Thyroid gland (tissue), 4 donors: ENCODE results near the gene RPS21. TPM values are rescaled to one million over a fixed set of nuclear protein-coding genes. Genes with fewer than 3 reads are reported as not detected.

ENCODE experiments used
- DNase-seq, 2 donors: peaks; one replicate each; pipeline ENCODE4 v3.0.0-alpha.2; 2019
- H3K27ac ChIP-seq, 3 donors: fragments of 200-600 bp; sonication (generic); 1 replicate in 2 of 3; 2 replicates in 1 of 3; pipeline ENCODE4 v1.5.1; 2016 to 2019; ENCODE audit warnings: mild to moderate bottlenecking in 1 of 3, moderate library complexity in 1 of 3
- H3K27me3 ChIP-seq: fragments of 200-600 bp; sonication (generic); one replicate; pipeline ENCODE4 v1.5.1; 2019
- H3K36me3 ChIP-seq, 2 donors: fragments of 200-600 bp; sonication (generic); one replicate each; pipeline ENCODE4 v1.5.1; 2016 to 2019
- H3K4me1 ChIP-seq, 2 donors: fragments of 200-600 bp; sonication (generic); one replicate each; pipeline ENCODE4 v1.5.1; 2017 to 2019
- H3K4me3 ChIP-seq, 3 donors: fragments of 200-600 bp; sonication (generic); replicated peaks in 1 of 3; 1 replicate in 2 of 3; 2 replicates in 1 of 3; pipeline ENCODE4 v1.5.1; 2016; ENCODE audit warnings: mild to moderate bottlenecking in 1 of 3
- H3K9me3 ChIP-seq: fragments of 200-600 bp; sonication (generic); one replicate; pipeline ENCODE4 v1.5.1; 2017
- CTCF ChIP-seq, 6 experiments: fragments of 200-600 bp in 3 of 6; fragments of 450-650 bp in 3 of 6; sonication (generic) in 3 of 6; IDR thresholded peaks; one replicate each; pipeline ENCODE4 v1.5.1; 2016 to 2019; ENCODE audit warnings: antibody characterized with exemption in 6 of 6, mild to moderate bottlenecking in 2 of 6, inconsistent platforms in 1 of 6, moderate library complexity in 1 of 6
- POLR2A ChIP-seq, 2 donors: fragments of 450-650 bp; IDR thresholded peaks; one replicate each; pipeline ENCODE4 v1.6.1; 2017; ENCODE audit warnings: antibody characterized with exemption in 2 of 2, mild to moderate bottlenecking in 2 of 2, moderate library complexity in 1 of 2
- WGBS, 2 donors: methylation state at CpG; one replicate each; pipeline ENCODE4 v1.1.5; 2017; 5-methylcytosine and 5-hydroxymethylcytosine counted together
- intact Hi-C: fragments of 100-400 bp; cut with DNase I; formaldehyde crosslinking; loops from one replicate; pipeline ENCODE4 v1.15.1; 2023
- total RNA-seq, 4 donors: library from RNA; depleted of rRNA; stranded (reverse); fragments of >200 nt; gene quantifications; one replicate each; pipeline ENCODE4 v1.2.3, GENCODE V29; 2016

Gene RPS21
- total RNA-seq, 4 donors from 2014 or later: 1,818 to 3,649 (median 2,349) TPM

- Histone ChIP-seq H3K9me3 (no peaks in the 10 kb centered on the region), H3K4me3 (no peak overlapping the region), H3K4me1 (peaks cover 25 to 34% of the 10 kb centered on the region in 2 donors), H3K27ac (no peak overlapping the region), H3K36me3 (no peaks in the 10 kb centered on the region), H3K27me3 (no peaks in the 10 kb centered on the region)
- intact Hi-C loops: no loop called here
- 92 to 93% methylated on average over 6 to 9 of the region's 24 CpGs for WGBS, 2 donors
- no peak for DNase-seq
- TF ChIP-seq CTCF (IDR thresholded peaks at IDR 0.05) (no peak), POLR2A (IDR thresholded peaks at IDR 0.05) (no peak)
Measured at GRCh38 chr20:62411479-62412193, 24.7 kb downstream of the RPS21 start.

DNA sequence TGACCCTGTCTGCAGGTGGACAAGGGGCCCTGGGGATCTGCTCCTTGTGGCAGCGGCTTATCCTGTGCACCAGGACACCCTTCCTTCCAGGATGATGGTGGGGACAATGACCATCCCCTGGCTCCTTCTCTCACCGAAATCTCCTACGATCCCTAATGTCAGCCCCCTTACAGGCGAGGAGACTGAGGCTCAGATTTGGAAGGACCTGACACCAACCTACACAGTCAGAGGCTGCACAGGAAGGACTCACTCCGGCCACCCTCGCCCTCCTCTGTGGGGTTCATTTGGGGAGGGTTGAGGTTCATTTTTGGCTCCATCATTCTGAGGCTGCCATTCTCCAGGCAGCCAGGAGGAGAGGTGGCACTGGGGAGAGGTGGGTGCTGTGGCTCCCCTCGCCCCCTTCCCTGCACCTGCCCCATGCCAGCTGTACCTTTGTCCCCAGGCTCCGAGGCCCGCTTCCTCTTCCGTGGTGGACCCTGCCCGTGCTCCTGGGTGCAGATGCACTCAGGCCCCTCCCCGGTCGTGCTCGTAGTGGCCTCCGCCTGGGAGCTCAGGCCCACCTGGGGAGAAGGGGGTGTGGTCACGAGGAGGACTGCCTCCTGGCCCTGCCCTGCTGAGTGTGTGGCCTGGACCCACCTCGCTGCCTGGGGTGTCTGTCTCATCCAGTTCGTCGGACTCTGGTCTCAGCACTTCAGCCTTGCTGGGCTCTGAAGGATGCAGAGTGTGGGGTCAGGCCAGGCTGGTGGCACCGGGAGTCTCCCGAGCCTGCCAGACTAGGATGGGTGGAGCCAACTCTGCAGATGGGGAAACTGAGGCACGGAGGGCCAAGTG is 25.5 kb downstream of the RPS21 start:
- no peak overlapping the region for H3K27ac ChIP-seq

GRCh38 chr20:62413025-62413570 is 26.2 kb downstream of the RPS21 start:
- intact Hi-C loops: no loop called here
- Histone ChIP-seq H3K27ac (no peak overlapping the region), H3K4me3 (no peak overlapping the region), H3K27me3 (no peaks in the 10 kb centered on the region), H3K4me1 (peaks cover 18 to 26% of the 10 kb centered on the region in 2 donors), H3K36me3 (no peaks in the 10 kb centered on the region), H3K9me3 (no peaks in the 10 kb centered on the region)
- TF ChIP-seq CTCF (IDR thresholded peaks at IDR 0.05): no peak
- TF ChIP-seq POLR2A (IDR thresholded peaks at IDR 0.05): no peak
- DNase-seq: no peak
- 92 to 100% methylated on average over 5 to 10 of the region's 11 CpGs for WGBS, 2 donors

More for the DNA sequence above, 25.5 kb downstream of the RPS21 start:
- intact Hi-C loops: no loop called here
- H3K4me3 ChIP-seq: no peak overlapping the region
- 86 to 90% methylated on average over 11 to 19 of the region's 22 CpGs for WGBS, 2 donors
- no peak for DNase-seq
- no peaks in the 10 kb centered on the region for H3K36me3 ChIP-seq
- no peaks in the 10 kb centered on the region for H3K27me3 ChIP-seq
- H3K4me1 ChIP-seq: peaks cover 24 to 33% of the 10 kb centered on the region in 2 donors
- H3K9me3 ChIP-seq: no peaks in the 10 kb centered on the region
- TF ChIP-seq POLR2A (IDR thresholded peaks at IDR 0.05) (no peak), CTCF (IDR thresholded peaks at IDR 0.05) (no peak)

- peaks cover 18% of the 10 kb centered on the region in 2 donors for H3K4me1 ChIP-seq
- no peaks in the 10 kb centered on the region for H3K27me3 ChIP-seq
- no peaks in the 10 kb centered on the region for H3K36me3 ChIP-seq
- H3K27ac ChIP-seq: no peak overlapping the region
- intact Hi-C loops: no loop called here
- no peaks in the 10 kb centered on the region for H3K9me3 ChIP-seq
- DNase-seq: no peak
- H3K4me3 ChIP-seq: no peak overlapping the region
- WGBS, 2 donors: 85 to 89% methylated on average over 3 to 6 of the region's 22 CpGs
- no peak for TF ChIP-seq CTCF (IDR thresholded peaks at IDR 0.05)
- TF ChIP-seq POLR2A (IDR thresholded peaks at IDR 0.05): no peak
Measured at GRCh38 chr20:62413896-62414481, 27.1 kb downstream of the RPS21 start.
